Cerebellar nuclear complex (tissue), 1 donor: Measurements from ENCODE around the gene SHCBP1.
A peak's percentile ranks its signal among the peaks of the same experiment; 100 is the strongest.

Experiments used
- DNase-seq, 2 experiments: peaks; one replicate each; lab custom pipeline; 2025; lab: John Stamatoyannopoulos, UW

SHCBP1 gene

DNA sequence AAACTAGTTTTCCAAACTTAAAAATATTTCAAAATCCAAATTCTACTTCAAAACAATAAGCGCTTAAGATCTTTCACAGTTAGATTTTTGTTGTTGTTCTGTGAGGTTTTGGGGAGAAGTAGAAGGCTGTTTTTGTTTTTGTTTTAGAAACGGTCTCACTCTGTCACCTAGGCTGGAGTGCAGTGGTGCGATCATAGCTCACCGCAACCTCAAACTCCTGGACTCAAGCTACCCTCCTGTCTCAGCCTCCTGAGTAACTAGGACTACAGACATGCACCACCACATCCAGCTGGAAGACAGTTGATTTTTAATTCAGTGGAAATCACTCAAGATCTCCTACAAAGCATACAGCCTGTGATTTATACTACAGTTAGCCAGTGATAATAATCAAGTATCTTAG is 2.7 kb downstream of the SHCBP1 start:
- DNase-seq, result no peak

- no peak for DNase-seq
Observed at GRCh38 chr16:46614006-46614405, 7.2 kb downstream of the SHCBP1 start.

GRCh38 chr16:46613352-46613751 is 7.8 kb downstream of the SHCBP1 start:
- no peak for DNase-seq

- DNase-seq, result no peak
Observed at GRCh38 chr16:46612121-46612520, 9.1 kb downstream of the SHCBP1 start.

DNA sequence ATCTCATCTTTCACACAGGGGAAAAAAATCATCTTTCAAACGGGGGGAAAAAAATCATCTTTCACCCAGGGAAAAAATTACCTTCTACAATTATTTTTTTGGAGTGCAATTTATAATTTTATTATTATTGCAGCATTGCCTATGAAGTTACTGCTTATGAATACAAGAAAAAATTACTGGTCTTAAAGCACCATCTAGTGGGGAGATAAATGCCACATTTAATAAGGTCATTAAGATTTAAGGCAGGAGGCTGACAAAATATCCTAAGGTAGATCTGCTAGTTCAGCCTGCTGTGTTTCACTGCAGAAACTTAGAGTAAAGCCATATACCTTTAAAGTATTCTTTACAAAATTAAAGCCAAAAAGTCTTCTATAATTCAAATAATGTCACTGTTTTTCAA is 13.7 kb downstream of the SHCBP1 start:
- no peak for DNase-seq

- no peak for DNase-seq
Observed at GRCh38 chr16:46606231-46606630, 14.9 kb downstream of the SHCBP1 start.

GRCh38 chr16:46591257-46591656 is 29.9 kb downstream of the SHCBP1 start:
- no peak for DNase-seq

- no peak for DNase-seq
Observed at GRCh38 chr16:46586011-46586577, 35.1 kb downstream of the SHCBP1 start.

DNA sequence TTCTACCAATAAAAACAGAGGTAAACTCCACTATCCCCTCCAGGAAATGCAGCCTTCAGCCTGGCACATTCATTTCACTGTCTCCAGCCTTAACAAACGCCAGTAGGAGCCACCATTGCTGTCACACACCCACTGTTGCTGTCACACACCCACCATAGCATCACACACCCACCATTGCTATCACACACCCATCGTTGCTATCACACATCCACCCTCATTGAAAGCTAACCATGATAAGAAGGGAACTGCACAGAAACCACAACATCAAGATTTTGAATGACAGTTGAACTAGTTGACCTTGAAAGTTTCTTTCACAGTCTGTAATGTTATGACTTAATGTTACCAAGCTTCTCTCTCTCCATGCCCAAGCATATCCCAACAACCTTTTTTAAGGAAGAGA is 38.1 kb downstream of the SHCBP1 start:
- no peak for DNase-seq

- no peak for DNase-seq
Observed at GRCh38 chr16:46582313-46582712, 38.9 kb downstream of the SHCBP1 start.

- no peak for DNase-seq
Observed at GRCh38 chr16:46577988-46578579, 43.1 kb downstream of the SHCBP1 start.

GRCh38 chr16:46573834-46574159 is 47.4 kb downstream of the SHCBP1 start:
- no peak for DNase-seq

- no peak for DNase-seq
Observed at GRCh38 chr16:46573008-46573833, 48.0 kb downstream of the SHCBP1 start.

DNA sequence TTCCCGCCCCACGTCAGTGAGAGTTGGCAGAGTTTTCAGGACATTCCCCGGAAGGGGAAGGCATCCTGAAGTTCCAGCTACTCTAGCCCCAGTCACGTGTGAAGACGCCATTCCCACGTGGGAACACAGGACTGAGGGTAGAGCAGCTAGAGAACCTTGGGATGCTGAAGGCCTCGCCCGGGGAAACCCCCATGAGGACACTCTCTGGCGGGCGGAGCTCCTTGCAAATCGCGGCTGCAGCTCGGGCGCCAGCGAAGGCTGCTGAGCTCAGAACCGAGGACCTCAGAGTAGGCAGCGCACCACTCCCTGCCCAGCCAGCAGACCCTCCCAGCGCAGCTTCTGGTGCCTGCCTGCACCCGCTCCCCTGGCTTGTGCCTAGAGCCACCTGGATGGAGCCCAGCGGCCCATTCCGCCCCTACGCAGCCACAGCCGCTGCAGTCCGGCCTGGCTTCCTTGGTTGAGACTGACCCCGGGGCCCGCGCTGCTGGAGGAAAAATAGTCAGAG is 51.9 kb downstream of the SHCBP1 start:
- DNase-seq, result no peak

DNA sequence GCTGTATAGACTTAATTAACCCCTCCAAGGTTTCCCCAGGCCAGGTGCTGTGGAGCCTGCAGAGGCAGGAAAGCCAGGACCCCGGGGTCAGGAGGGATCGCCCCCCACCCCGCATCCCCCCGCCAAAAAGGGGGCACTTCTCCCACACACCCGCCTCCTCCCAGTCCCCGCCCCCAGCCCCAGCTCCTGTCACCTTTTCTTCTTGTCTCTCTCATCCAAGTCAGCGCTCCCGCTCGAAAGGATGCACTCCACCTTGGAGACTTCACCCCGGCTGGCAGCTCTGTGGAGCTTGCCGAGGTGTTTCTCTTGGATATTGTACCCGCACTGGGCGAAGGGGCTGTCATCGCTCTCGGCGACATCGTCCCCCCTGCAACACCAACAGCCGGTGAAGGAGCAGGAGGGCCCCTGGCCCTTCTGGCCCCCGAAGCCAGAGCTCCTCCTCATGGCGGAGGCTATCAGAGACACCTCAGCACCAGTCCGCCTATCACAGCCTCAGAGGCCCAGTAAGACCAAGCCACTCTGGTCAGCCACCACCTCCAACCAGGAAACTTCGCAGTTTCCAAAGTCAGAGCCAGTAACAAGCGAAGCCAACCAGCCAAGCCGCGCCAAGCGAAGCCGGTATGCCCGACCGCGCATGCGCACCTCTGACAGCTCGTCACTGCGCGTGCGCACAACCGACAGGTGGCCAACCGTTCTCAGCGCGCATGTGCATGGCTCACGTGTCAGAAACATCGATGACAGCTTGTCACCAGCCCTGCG is 52.5 kb downstream of the SHCBP1 start:
- no peak for DNase-seq

DNA sequence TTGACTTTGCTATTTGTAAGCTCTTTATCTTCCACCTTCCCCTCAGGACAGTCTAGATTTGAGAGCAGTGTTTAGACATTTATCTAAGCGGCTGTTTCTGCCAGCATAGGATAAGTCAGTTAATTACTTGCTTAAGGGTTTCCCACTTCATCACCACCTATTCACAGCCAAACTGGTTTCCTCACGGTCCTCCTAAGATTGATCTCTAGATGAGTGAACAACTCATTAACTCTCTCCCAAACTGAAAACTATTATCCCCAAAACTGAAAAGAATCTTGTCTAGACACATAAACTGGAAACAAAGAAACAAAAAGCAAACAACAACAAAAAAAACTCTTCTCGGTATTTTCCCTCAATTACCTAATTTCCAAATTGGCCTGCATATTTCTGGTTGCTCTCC is 58.2 kb downstream of the SHCBP1 start:
- DNase-seq, result no peak

DNA sequence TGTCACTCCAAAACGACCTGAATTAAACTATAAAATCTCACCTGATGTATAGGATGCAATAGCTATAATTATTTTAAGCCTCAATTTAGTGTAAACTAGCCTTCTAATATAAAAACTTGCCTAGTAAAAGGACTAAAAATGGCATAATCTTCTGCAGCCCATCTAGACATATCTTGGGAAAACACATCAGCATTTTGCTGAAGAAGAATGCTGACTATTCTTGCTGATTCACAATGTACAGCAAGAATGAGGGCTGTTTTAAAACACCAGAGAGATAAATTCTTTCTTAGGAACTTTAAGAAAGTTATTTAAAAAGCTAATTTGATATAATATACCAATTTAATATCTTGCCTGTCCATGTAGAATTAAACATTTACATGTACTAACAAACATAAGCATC is 63.2 kb downstream of the SHCBP1 start:
- DNase-seq, result no peak

- no peak for DNase-seq
Observed at GRCh38 chr16:46555951-46556350, 65.2 kb downstream of the SHCBP1 start.

GRCh38 chr16:46554435-46554834 is 66.7 kb downstream of the SHCBP1 start:
- peak in 1 of 2 experiments; percentile 3 for DNase-seq

GRCh38 chr16:46549477-46549876 is 71.7 kb downstream of the SHCBP1 start:
- DNase-seq, result no peak
